ENCODE measurements around the gene CNOT11.

The CNOT11 gene

DNA sequence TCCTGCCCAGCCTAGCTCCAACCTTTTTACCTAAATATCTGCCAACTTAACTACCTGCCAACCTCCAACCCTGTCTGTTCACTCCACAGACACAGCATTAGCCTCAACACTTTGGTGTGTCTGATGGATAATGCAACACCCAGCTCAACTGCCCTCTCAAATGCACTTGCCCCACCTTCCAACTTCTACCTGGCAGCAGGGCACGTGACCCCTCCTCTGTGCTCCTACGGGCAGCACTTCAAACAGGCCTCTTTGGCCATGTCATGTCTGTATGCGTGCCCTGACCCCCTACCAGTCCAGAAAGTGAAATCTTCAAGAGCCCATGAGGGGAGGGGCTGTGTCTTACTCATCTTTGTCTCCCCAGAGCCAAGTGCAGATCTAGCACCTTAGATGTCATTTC is 30.3 kb downstream of the CNOT11 start:
- DNase-seq = no peak

DNA sequence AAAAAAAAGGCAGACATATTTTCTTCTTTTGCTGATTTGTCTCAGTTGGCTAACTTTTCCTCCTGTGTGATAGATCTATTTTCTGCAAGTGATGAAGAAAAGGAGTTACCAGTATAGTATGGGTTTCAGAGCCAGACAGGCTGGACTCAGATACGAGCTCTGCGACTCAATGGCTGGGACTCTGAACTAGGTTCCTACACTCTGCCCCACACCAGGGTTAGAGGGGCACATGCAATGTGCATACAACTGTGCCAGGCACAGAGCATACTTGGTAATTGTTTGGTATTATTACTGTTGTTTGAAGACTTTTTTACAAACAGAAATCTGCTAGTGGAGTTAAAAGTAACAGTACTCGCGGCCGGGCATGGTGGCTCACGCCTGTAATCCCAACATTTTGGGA is 34.0 kb downstream of the CNOT11 start:
- DNase-seq = no peak

DNA sequence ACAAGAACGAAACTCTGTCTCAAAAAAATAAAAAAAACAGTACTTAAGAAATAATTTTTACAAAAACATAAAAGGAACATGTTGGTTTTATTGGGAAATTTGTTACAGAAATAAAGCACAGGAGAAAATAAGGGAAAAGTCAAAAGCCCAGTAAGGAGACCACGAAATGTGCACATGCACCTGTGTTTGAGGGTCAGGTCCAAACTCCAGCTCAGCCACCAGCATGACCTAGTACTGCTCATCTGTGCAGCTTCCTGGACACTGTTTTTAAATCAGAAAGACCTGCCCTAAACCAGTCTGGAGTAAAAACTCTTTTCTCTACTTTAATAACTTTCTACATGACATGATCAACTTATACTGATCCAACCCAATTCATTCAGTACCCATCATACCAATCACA is 34.6 kb downstream of the CNOT11 start:
- no peak for DNase-seq

DNA sequence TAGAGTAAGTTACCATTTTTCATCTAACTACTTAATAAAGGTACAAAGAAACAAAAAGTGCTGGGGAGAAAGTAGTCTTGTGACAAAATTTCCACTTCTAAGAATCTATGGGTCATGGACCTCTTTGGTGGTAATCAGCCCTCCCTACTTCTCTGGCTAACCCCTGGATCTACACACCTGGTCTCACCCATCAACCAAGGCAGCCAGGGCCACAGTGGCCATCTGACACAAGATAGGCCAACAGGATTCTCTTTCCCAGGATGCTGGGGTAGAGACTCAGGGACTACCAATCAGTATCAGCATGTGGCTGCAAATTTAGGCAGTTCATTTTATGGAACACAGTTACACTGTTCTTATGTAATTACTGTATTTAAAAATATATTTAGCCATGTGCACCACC is 38.0 kb downstream of the CNOT11 start:
- no peak for DNase-seq

- no peak for DNase-seq
Observed at GRCh38 chr2:101291973-101292372, 39.3 kb downstream of the CNOT11 start.

DNA sequence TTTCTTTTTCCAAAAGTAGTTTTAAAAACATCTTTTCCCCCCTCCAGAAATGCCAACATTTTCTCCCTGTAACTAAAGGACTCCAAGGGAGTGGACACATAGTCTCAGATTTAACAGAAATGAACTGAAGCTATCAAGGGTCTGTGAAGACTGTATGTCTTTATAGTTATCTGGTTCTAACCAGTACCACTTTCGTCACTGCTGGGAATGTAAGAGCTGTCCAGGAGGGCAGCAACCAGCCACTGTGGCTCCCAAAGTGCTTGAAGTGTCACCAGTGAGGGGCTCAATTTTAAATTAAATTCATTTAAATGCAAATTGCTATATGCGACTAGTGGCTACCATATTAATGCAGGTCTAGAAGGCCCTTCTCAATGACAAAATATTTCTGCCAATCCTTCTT is 40.9 kb downstream of the CNOT11 start:
- no peak for DNase-seq

- no peak for DNase-seq
Observed at GRCh38 chr2:101294861-101295260, 42.2 kb downstream of the CNOT11 start.

DNA sequence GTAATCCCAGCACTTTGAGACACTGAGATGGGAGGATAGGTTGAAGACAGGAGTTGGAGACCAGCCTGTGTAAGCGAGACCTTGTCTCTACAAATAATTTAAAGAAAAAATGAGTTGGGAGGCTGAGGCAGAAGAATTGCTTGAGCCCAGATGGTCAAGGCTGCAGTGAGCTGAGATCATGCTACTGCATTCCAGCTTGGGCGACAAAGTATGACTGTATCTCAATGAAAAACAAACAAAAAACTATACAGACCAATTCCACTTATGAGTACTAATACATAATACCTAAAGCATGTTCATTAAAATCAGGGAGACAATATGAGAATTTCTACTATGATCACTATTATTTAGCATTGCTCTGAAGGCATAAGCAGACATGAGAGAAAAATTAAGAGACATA is 43.2 kb downstream of the CNOT11 start:
- no peak for DNase-seq

DNA sequence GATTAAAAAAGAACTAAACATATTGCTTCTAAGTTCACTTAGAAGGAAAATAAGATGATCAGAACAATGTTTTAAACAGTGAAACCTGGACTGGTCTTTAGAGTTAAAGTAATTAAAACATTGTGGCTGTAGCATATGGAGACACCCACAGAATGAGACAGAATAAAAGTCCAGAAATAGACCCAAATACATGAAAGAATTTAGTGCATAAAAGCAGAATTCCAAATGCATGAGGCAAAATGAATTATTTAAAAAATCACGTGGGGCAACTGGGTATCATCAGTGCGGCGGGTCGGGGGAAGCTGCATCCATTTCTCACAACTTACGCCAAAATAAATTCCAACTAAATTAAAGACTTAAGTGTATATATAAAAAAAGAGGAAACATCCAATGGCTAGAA is 43.7 kb downstream of the CNOT11 start:
- DNase-seq = no peak

GRCh38 chr2:101297383-101297782 is 44.7 kb downstream of the CNOT11 start:
- DNase-seq = no peak

- DNase-seq = no peak
Observed at GRCh38 chr2:101299604-101300003, 46.9 kb downstream of the CNOT11 start.

- no peak for DNase-seq
Observed at GRCh38 chr2:101300164-101300563, 47.5 kb downstream of the CNOT11 start.

DNA sequence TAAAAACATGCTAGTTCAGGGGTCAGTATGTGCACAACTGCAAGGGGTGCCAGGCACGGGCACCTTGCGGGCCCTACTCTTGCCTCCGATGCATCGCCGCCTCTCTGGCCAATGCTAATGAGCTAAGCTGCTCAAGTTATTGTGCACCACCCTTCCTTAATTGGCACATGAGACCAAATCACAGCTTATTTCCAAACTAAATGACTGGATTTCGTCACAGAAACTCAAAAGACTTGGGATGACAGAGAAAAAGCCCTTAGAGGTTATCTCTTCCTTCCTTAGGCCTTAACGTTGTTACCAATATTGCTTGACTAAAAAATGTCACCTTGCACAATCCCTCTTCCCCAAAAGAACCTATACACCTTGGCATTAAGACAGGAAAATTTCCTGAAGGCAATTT is 48.1 kb downstream of the CNOT11 start:
- no peak for DNase-seq

- no peak for DNase-seq
Observed at GRCh38 chr2:101302016-101302415, 49.3 kb downstream of the CNOT11 start.

GRCh38 chr2:101303688-101304087 is 51.0 kb downstream of the CNOT11 start:
- no peak for DNase-seq

GRCh38 chr2:101305035-101305434 is 52.3 kb downstream of the CNOT11 start:
- DNase-seq = no peak

DNA sequence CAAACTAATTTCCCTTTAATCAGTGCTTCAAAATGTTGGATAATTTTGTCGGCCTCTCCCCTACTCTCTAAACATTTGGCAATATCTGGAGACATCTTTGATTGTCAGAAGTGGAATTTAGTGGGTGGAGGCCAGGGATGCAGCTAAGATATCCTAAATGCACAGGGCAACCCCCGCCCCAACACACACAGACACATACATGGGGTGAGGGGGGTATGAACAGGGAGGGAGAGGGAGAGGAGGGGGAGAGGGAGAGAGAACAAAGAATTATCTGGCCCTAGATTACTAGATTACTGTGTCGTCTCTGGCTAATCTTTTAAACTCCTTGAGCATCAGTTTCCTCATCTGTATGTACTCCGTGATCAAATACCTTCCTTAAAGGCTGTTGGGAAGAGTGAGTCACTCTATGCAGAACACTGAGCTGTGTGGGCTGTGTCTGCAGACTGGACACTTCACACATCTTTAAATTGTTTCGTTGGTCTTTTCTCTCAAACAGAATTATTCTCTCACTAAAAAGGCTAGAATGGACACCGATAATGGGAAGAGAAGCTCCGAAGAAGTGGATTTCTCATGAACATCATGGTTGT is 52.9 kb downstream of the CNOT11 start:
- DNase-seq = no peak

DNA sequence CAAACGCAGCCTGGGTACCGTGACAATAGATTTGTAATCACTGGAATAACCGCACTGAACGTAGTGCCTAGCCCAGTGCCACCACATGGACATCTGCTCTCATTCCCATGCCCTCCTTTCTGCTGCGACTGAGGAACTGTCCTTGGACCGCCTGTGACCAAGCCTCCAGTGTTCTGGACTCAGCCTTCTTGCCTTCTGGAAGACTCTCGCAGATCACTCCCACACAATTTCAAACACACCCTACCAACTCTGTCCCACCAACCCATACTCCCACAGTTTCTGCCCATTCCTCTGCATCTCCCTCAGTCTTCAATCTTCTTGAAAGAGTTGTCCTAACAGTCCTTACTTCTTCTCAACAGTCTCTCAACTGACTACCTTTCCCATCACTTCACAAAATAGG is 53.7 kb downstream of the CNOT11 start:
- DNase-seq = no peak

DNA sequence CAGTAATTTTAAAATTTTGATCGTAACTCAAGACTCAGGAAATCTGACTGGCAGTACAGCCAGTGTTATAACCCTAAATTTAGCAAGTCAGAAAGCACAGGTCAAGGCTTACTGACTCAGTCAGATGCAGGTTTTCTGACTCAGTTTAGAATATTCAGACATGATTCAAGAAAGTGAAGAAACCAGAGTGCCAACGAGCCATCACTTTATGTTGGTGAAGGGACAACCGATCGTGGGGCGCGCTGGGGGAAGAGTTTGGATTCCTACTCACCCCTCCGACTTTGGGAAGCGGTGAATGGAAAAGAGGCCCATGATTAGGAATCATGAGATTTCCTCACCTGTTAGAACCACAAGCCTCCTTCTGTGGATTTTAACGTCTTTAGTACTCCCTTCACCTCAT is 54.8 kb downstream of the CNOT11 start:
- DNase-seq = no peak

GRCh38 chr2:101307950-101308431 is 55.3 kb downstream of the CNOT11 start:
- DNase-seq = peak; percentile 21

DNA sequence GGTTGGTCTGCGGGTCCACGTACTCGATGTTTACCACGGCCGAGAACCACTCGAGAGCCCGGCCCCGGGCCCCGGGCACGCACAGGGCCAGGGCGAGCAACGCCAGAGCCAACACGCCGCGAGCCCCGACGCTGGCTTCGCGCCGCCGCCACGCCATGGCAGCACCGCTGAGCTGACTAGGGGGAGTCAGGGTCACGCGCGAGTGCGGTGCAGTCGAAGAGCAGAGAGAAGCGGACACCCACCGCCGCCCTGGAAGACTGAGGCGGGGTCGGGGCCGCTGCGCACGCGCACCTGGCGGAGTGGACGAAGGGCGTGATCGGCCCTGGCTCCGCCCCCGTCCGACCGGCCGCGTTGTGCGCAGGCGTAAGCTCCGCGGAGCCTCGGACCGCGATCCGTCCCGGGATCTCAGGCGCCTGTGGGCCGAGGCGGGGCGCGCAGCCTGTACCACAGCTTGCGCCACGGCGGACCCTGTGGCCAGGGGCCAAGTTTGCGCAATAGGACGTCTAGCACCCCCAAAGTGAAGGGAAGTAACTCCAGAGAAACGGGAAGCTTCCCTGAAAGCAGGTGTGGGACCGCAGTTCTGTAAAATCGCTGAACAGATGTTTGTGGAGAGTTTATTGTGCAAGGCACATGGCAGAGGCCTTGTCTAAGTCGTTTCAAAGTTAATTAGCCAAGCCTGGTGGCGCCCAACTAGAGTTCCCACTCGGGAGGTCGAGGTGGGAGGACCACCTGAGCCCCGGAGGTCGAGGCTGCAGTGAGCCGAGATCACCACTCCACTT is 55.9 kb downstream of the CNOT11 start, which contains the start of gene RNF149:
Gene RNF149 (minus strand): TSS at position 270 of the 779 bp plus-strand sequence. CDS start 113 bp downstream, at position 157.
- DNase-seq = peak; percentile 89

- no peak for DNase-seq
Observed at GRCh38 chr2:101310090-101310833, 57.6 kb downstream of the CNOT11 start.

DNA sequence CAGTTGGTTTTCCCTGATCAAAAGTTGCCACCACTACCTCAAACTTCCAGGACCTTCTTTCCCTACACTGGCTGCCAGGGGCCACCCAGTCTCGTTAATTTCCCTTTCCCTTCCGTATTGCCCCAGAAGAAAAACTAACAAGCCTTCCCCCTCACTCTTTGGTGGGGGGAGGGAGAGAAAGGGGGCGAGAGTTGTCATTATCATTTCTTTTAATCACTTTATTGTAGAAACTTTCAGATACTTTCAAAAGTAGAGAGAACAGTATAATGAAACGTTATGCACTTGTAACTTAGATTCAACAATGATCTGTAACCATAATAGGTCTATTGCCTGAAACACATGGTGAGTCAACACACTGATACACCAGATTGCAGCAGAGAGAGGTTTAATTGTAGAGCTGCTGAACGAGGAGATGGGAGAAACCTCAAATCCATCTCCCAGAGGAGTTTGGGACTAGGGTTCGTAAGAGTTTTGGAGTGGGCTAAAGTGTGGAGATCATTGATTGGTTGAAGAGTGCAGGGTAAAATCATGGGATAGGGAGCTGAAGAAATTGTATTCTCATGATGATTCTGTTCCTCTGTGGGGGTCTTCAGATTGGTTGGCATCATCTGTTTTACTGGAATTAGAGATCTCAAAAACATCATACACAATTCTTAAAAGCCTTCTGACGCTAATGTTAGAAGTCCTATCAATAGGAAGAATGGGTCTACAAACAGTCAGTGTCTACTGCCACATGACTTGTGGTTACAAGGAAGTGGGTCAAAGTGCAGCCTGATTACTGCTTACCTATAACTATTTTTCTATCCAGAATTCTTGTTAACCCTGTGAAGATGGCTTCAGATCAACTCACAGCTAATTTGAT is 58.4 kb downstream of the CNOT11 start:
- DNase-seq = peak; percentile 67

Measured in central memory CD4-positive, alpha-beta T cell (primary cell).